ENCODE results near the gene KRTAP4-4.
"Not testable (repeated sequence)": the region's sequence is repeated elsewhere in the genome, so short reads cannot be mapped to it uniquely, and the experiment has no call there.

Gene KRTAP4-4

GRCh38 chr17:41127371-41127770, 33.2 kb downstream of the KRTAP4-4 start:
- TF ChIP-seq MYC (IDR thresholded peaks at IDR 0.05; ENCODE audit: low read depth, low read length) (no peak), CTCF (IDR thresholded peaks at IDR 0.05; ENCODE audit: low read depth, low read length) (no peak), POLR2A (IDR thresholded peaks at IDR 0.05; ENCODE audit: extremely low read depth, insufficient read length) (no peak), MAX (IDR thresholded peaks at IDR 0.05; ENCODE audit: low read depth, low read length) (no peak)
- DNase-seq (ENCODE audit: low read depth) = no peak
- no peak overlapping the region for H3K4me3 ChIP-seq (ENCODE audit: low read depth, low read length)

GRCh38 chr17:41126412-41126811, 34.1 kb downstream of the KRTAP4-4 start:
- H3K4me3 ChIP-seq (ENCODE audit: low read depth, low read length) = no peak overlapping the region
- TF ChIP-seq CTCF (IDR thresholded peaks at IDR 0.05; ENCODE audit: low read depth, low read length) (no peak), POLR2A (IDR thresholded peaks at IDR 0.05; ENCODE audit: extremely low read depth, insufficient read length) (no peak), MYC (IDR thresholded peaks at IDR 0.05; ENCODE audit: low read depth, low read length) (no peak), MAX (IDR thresholded peaks at IDR 0.05; ENCODE audit: low read depth, low read length) (no peak)
- no peak for DNase-seq (ENCODE audit: low read depth)

GRCh38 chr17:41125064-41125463, 35.5 kb downstream of the KRTAP4-4 start:
- no peak for TF ChIP-seq POLR2A (IDR thresholded peaks at IDR 0.05; ENCODE audit: extremely low read depth, insufficient read length)
- no peak for TF ChIP-seq MYC (IDR thresholded peaks at IDR 0.05; ENCODE audit: low read depth, low read length)
- TF ChIP-seq CTCF (IDR thresholded peaks at IDR 0.05; ENCODE audit: low read depth, low read length) = no peak
- TF ChIP-seq MAX (IDR thresholded peaks at IDR 0.05; ENCODE audit: low read depth, low read length) = no peak
- H3K4me3 ChIP-seq (ENCODE audit: low read depth, low read length) = no peak overlapping the region
- DNase-seq (ENCODE audit: low read depth) = no peak

GRCh38 chr17:41123991-41124371, 36.6 kb downstream of the KRTAP4-4 start, which contains the start of gene KRTAP4-12:
Gene KRTAP4-12 (minus strand): TSS chr17:41124182. CDS start chr17:41124122, 60 bp downstream.
- H3K4me3 ChIP-seq (ENCODE audit: low read depth, low read length); DNase-seq (ENCODE audit: low read depth): not testable (repeated sequence)

- not testable (repeated sequence) for DNase-seq (ENCODE audit: low read depth); H3K4me3 ChIP-seq (ENCODE audit: low read depth, low read length)
These were observed 37.1 kb downstream of the KRTAP4-4 start for GRCh38 chr17:41123292-41123990.

GRCh38 chr17:41121742-41122141, 38.8 kb downstream of the KRTAP4-4 start:
- no peak for DNase-seq (ENCODE audit: low read depth)
- TF ChIP-seq MYC (IDR thresholded peaks at IDR 0.05; ENCODE audit: low read depth, low read length) (no peak), CTCF (IDR thresholded peaks at IDR 0.05; ENCODE audit: low read depth, low read length) (no peak), MAX (IDR thresholded peaks at IDR 0.05; ENCODE audit: low read depth, low read length) (no peak), POLR2A (IDR thresholded peaks at IDR 0.05; ENCODE audit: extremely low read depth, insufficient read length) (no peak)
- H3K4me3 ChIP-seq (ENCODE audit: low read depth, low read length) = no peak overlapping the region

GRCh38 chr17:41119696-41120690, 40.6 kb downstream of the KRTAP4-4 start:
- H3K4me3 ChIP-seq (ENCODE audit: low read depth, low read length) = not testable (repeated sequence)
- peak; percentile 10 for DNase-seq (ENCODE audit: low read depth)
